Measurements from ENCODE around the gene CLPSL1. TPM values are rescaled to one million over a fixed set of nuclear protein-coding genes. Genes with fewer than 3 reads are reported as not detected.

Gene CLPSL1
- total and polyA plus RNA-seq, 2 donors (not counting 1 experiment from before 2014, with no cell fraction given), result not detected

DNA sequence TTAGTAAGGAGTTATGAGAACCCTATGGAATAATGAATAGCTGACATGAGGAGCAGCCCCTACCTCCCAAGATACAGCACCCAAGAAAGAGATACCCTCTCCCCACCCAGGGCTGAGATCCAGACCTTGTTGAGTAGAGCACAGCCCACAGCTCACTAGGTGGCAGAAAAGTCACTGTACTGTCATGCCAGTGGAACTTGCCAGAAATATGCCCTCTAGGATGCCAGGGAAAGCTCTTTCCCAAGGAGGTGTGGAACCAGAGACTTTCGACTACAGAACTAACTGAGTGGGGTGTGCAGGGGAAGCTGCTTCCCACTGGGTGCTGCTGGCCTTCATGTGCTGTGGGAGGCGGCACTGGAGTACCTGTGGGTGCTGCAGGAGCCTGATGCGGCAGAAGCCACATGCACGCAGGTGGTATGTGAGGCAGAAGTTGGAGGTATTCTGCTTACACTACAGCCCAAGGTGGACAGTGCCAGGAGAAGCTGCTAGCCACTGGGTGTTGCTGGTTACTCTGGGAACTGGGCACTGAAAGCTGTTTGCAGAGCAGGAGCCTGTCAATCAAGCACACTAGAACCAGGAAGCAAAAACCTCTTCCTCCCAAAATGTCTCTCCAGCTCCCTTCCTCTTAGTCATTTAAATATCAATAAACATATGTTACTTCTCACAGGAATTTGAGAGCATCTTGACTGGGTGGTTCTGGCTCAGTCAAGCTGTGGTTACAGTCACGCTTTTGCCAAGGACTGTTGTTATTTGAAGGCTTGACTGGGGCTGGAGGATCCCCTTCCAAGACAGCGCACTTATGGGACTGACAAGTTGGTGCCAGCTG is 26.2 kb upstream of the CLPSL1 start:
- WGBS (ENCODE audit: insufficient coverage), result 90% methylated on average over 6 of the region's 6 CpGs
- Mint-ChIP-seq H3K27ac (no peak overlapping the region), H3K9me3 (ENCODE audit: insufficient read depth) (no peaks in the 10 kb centered on the region), H3K4me3 (no peak overlapping the region), H3K4me1 (peaks cover 23% of the 10 kb centered on the region), H3K27me3 (peaks cover 3% of the 10 kb centered on the region)
- no peak overlapping the region for H2AFZ ChIP-seq (ENCODE audit: insufficient read depth, low read depth, low read length, poor library complexity, severe bottlenecking)
- ChIA-PET CTCF (interaction anchor here (0.6 kb wide), 1 partner anchor 133 kb away, joined by 3 read pairs; no protein-coding TSS in a partner anchor), POLR2A (no interaction called here)
- TF ChIP-seq, protein P1, sequence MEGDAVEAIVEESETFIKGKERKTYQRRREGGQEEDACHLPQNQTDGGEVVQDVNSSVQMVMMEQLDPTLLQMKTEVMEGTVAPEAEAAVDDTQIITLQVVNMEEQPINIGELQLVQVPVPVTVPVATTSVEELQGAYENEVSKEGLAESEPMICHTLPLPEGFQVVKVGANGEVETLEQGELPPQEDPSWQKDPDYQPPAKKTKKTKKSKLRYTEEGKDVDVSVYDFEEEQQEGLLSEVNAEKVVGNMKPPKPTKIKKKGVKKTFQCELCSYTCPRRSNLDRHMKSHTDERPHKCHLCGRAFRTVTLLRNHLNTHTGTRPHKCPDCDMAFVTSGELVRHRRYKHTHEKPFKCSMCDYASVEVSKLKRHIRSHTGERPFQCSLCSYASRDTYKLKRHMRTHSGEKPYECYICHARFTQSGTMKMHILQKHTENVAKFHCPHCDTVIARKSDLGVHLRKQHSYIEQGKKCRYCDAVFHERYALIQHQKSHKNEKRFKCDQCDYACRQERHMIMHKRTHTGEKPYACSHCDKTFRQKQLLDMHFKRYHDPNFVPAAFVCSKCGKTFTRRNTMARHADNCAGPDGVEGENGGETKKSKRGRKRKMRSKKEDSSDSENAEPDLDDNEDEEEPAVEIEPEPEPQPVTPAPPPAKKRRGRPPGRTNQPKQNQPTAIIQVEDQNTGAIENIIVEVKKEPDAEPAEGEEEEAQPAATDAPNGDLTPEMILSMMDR (IDR thresholded peaks at IDR 0.05), result no peak
- TF ChIP-seq EZH2 (IDR thresholded peaks at IDR 0.05; ENCODE audit: borderline replicate concordance, insufficient read depth, low read depth, low read length, poor library complexity, severe bottlenecking), result no peak
- H3K27ac ChIP-seq (ENCODE audit: low read length in 2 of 2), result no peak overlapping the region
- no peak overlapping the region for H3K9ac ChIP-seq (ENCODE audit: low read length)
- no peak overlapping the region for H3K4me2 ChIP-seq (replicated peaks; ENCODE audit: low read depth, low read length, poor library complexity, severe bottlenecking)
- peaks cover 0 to 3% (median 0%) of the 10 kb centered on the region in 3 donors for H3K9me3 ChIP-seq (ENCODE audit: control extremely low read depth in 1 of 3, control insufficient read depth in 2 of 3, insufficient read depth in 1 of 3, low read length in 2 of 3)
- no peak for ATAC-seq (ENCODE audit: low read depth)
- intact Hi-C loops (cut with micrococcal nuclease), result no loop called here
- no peaks in the 10 kb centered on the region for H4K20me1 ChIP-seq (ENCODE audit: control insufficient read depth, insufficient read depth, low read length, poor library complexity, severe bottlenecking)
- no peaks in the 10 kb centered on the region for H3K36me3 ChIP-seq (replicated peaks in 1 of 2; ENCODE audit: control extremely low read depth in 1 of 2, control insufficient read depth in 1 of 2, extremely low read depth in 1 of 2, insufficient read depth in 2 of 2, low read length in 1 of 2)
- no peaks in the 10 kb centered on the region for H3K79me2 ChIP-seq (ENCODE audit: control insufficient read depth, insufficient read depth, low read length)
- DNase-seq, result no peak
- H3K4me3 ChIP-seq (ENCODE audit: control extremely low read depth in 1 of 5, extremely low read depth in 1 of 5, insufficient read depth in 1 of 5, low read depth in 2 of 5, low read length in 4 of 5), result no peak overlapping the region
- peaks cover 0 to 3% (median 0%) of the 10 kb centered on the region in 4 experiments for H3K27me3 ChIP-seq (replicated peaks in 1 of 4; ENCODE audit: control extremely low read depth in 1 of 4, control insufficient read depth in 3 of 4, insufficient read depth in 4 of 4, low read length in 3 of 4)
- H3K4me1 ChIP-seq (ENCODE audit: control insufficient read depth in 2 of 2, insufficient read depth in 2 of 2, low read length in 2 of 2), result peaks cover 21 to 25% of the 10 kb centered on the region in 2 donors
